Measurements from ENCODE around the gene GRM7. TPM values are rescaled to one million over a fixed set of nuclear protein-coding genes. Genes with fewer than 3 reads are reported as not detected.

The GRM7 gene
- total RNA-seq, 2 experiments from 2014 or later: not detected

DNA sequence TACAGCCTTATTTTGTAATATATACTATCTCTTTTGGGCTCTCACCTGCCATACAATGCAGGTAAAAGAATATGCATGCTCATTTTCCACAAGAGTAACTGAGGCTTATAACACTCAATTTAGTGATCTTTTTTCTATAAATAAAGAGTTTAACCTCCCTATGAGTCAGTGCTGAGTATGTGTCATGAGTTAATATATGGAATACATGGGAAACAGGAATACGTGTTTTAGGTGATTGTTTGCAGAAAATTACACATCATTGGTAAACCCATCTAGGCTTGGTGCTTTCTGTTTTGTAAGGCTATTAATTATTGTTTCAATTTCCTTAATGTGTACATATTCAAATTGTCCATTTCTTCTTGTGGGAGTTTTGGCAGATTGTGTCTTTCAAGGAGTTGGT, 411.3 kb downstream of the GRM7 start:
- no peak for TF ChIP-seq CTCF (IDR thresholded peaks at IDR 0.05)
- no peaks in the 10 kb centered on the region for H3K4me1 ChIP-seq (ENCODE audit: insufficient read depth, low read length)
- no peak overlapping the region for H3K27ac Mint-ChIP-seq
- POLR2A ChIA-PET: no interaction called here
- no peak overlapping the region for H3K27ac ChIP-seq (ENCODE audit: low read depth in 1 of 2, low read length in 2 of 2)
- H3K4me3 Mint-ChIP-seq: no peak overlapping the region
- no peaks in the 10 kb centered on the region for H3K4me1 Mint-ChIP-seq (ENCODE audit: low read depth)
- no peaks in the 10 kb centered on the region for H3K27me3 Mint-ChIP-seq
- no peaks in the 10 kb centered on the region for H3K36me3 Mint-ChIP-seq (ENCODE audit: low read depth)
- H3K9me3 Mint-ChIP-seq: no peaks in the 10 kb centered on the region
- intact Hi-C loops (cut with DNase I, micrococcal nuclease): no loop called here
- H3K4me3 ChIP-seq (ENCODE audit: low read length): no peak overlapping the region
- H3K27me3 ChIP-seq (ENCODE audit: control insufficient read depth in 1 of 2, insufficient read depth in 2 of 2, low read length in 2 of 2): no peaks in the 10 kb centered on the region
- no peak for ATAC-seq (ENCODE audit: poor library complexity)
- DNase-seq: no peak
- CTCF ChIA-PET: no interaction called here
- H3K9me3 ChIP-seq (ENCODE audit: control insufficient read depth in 1 of 2, insufficient read depth in 1 of 2, low read length in 2 of 2): no peaks in the 10 kb centered on the region
- H3K36me3 ChIP-seq (ENCODE audit: insufficient read depth, low read length): no peaks in the 10 kb centered on the region

DNA sequence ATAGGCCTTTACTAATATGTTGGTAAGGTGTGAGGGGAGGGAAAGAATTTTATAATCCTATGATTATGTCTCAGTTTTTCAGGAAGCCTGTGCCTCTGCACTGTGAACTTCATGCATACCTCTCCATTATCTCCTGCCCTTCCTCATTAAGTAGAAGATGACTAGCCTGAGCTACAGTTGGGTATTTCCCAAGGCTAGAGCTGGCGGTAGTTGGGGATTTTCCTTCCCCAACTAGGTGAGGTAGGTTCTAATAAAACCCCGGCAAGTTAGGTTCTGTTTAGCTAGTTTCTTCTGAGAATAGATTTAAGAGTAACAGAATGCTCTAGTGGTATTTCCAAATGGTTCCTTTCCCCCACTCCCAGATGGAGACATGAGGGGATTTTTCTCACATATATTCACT, 414.5 kb downstream of the GRM7 start:
- H3K4me3 Mint-ChIP-seq: no peak overlapping the region
- intact Hi-C loops (cut with DNase I, micrococcal nuclease): no loop called here
- TF ChIP-seq CTCF (IDR thresholded peaks at IDR 0.05): no peak
- no peak overlapping the region for H3K27ac ChIP-seq (ENCODE audit: low read depth in 1 of 2, low read length in 2 of 2)
- ATAC-seq (ENCODE audit: poor library complexity) (no peak), DNase-seq (no peak)
- no peak overlapping the region for H3K4me3 ChIP-seq (ENCODE audit: low read length)
- no peaks in the 10 kb centered on the region for H3K9me3 Mint-ChIP-seq
- H3K27me3 ChIP-seq (ENCODE audit: control insufficient read depth in 1 of 2, insufficient read depth in 2 of 2, low read length in 2 of 2): no peaks in the 10 kb centered on the region
- H3K36me3 ChIP-seq (ENCODE audit: insufficient read depth, low read length): no peaks in the 10 kb centered on the region
- no peaks in the 10 kb centered on the region for H3K4me1 Mint-ChIP-seq (ENCODE audit: low read depth)
- H3K9me3 ChIP-seq (ENCODE audit: control insufficient read depth in 1 of 2, insufficient read depth in 1 of 2, low read length in 2 of 2): no peaks in the 10 kb centered on the region
- H3K36me3 Mint-ChIP-seq (ENCODE audit: low read depth): no peaks in the 10 kb centered on the region
- no peaks in the 10 kb centered on the region for H3K27me3 Mint-ChIP-seq
- ChIA-PET POLR2A (no interaction called here), CTCF (no interaction called here)
- H3K27ac Mint-ChIP-seq: no peak overlapping the region
- H3K4me1 ChIP-seq (ENCODE audit: insufficient read depth, low read length): no peaks in the 10 kb centered on the region

DNA sequence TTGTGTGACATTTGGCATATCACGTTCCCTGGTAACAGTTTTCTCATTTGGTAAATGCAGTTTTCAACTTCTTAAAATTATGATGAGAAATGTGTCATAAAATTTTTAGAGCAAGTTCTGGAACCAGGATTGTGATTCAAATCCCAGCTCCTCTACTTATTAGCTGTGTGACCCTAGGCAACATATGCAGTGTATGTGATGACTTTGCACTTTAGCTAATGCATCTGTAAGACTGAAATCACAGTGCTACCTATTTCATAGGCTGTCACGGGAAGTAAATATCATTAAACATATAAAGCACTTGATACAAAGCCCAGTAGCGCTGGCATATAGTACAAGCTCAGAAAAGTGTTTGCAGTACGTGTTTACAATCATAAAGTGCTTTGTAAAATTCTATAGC, 419.4 kb downstream of the GRM7 start:
- ATAC-seq (ENCODE audit: poor library complexity) (no peak), DNase-seq (no peak)
- ChIA-PET CTCF (no interaction called here), POLR2A (no interaction called here)
- Mint-ChIP-seq H3K4me3 (no peak overlapping the region), H3K4me1 (ENCODE audit: low read depth) (no peaks in the 10 kb centered on the region), H3K27me3 (no peaks in the 10 kb centered on the region), H3K9me3 (no peaks in the 10 kb centered on the region), H3K27ac (no peak overlapping the region), H3K36me3 (ENCODE audit: low read depth) (no peaks in the 10 kb centered on the region)
- no peaks in the 10 kb centered on the region for H3K9me3 ChIP-seq (ENCODE audit: control insufficient read depth in 1 of 2, insufficient read depth in 1 of 2, low read length in 2 of 2)
- no peak for TF ChIP-seq CTCF (IDR thresholded peaks at IDR 0.05)
- no peaks in the 10 kb centered on the region for H3K36me3 ChIP-seq (ENCODE audit: insufficient read depth, low read length)
- H3K4me3 ChIP-seq (ENCODE audit: low read length): no peak overlapping the region
- no peaks in the 10 kb centered on the region for H3K27me3 ChIP-seq (ENCODE audit: control insufficient read depth in 1 of 2, insufficient read depth in 2 of 2, low read length in 2 of 2)
- no peaks in the 10 kb centered on the region for H3K4me1 ChIP-seq (ENCODE audit: insufficient read depth, low read length)
- H3K27ac ChIP-seq (ENCODE audit: low read depth in 1 of 2, low read length in 2 of 2): no peak overlapping the region
- intact Hi-C loops (cut with DNase I, micrococcal nuclease): no loop called here
